WTC11 (cell line): Measurements from ENCODE around the gene FEM1B. TPM values are rescaled to one million over a fixed set of nuclear protein-coding genes. Genes with fewer than 3 reads are reported as not detected.

ENCODE experiments used
- ATAC-seq: fragments of 200-7000 bp; cut with Tn5 transposase; 2 replicates; pipeline ENCODE4 v1.10.0; 2021; ENCODE audit warnings: mild to moderate bottlenecking, moderate library complexity
- CTCF ChIA-PET: fragments of 300-600 bp; sonication (Branson Sonifier 250); formaldehyde crosslinking; loops from one replicate; lab custom pipeline; 2021; ENCODE audit warnings: antibody characterized with exemption; lab: Charles Lee
- POLR2A ChIA-PET: fragments of 350-600 bp; sonication (Branson Sonifier 250); formaldehyde crosslinking; loops from one replicate; lab custom pipeline; 2021; ENCODE audit warnings: antibody characterized with exemption; lab: Charles Lee
- DNase-seq: peaks from one replicate; pipeline ENCODE4 v3.0.0; 2021; ENCODE audit warnings: low spot score
- H3K27ac Mint-ChIP-seq: 2 replicates; pipeline ENCODE4 v1.8.0; 2021; ENCODE audit warnings: mixed read lengths
- H3K27me3 Mint-ChIP-seq: 2 replicates; pipeline ENCODE4 v1.8.0; 2021; ENCODE audit warnings: low read depth, mild to moderate bottlenecking, moderate library complexity, mixed read lengths
- H3K36me3 Mint-ChIP-seq: 2 replicates; pipeline ENCODE4 v1.8.0; 2021; ENCODE audit warnings: mixed read lengths
- H3K4me1 Mint-ChIP-seq: 2 replicates; pipeline ENCODE4 v1.8.0; 2022; ENCODE audit warnings: mixed read lengths
- H3K4me3 Mint-ChIP-seq: 2 replicates; pipeline ENCODE4 v1.8.0; 2021; ENCODE audit warnings: mild to moderate bottlenecking, moderate library complexity, mixed read lengths
- H3K9me3 Mint-ChIP-seq: 2 replicates; pipeline ENCODE4 v1.8.0; 2021; ENCODE audit warnings: mixed read lengths
- CBFB ChIP-seq: sonication (generic); formaldehyde crosslinking; IDR thresholded peaks from 2 replicates; pipeline ENCODE4 v1.8.1; 2022; ENCODE audit warnings: mild to moderate bottlenecking, low read depth, missing genetic modification reagents
- EMX1 ChIP-seq: fragments of 250-450 bp; sonication (Bioruptor Pico); IDR thresholded peaks from 2 replicates; pipeline ENCODE4 v1.8.0; 2021; ENCODE audit warnings: mild to moderate bottlenecking
- ESRRA ChIP-seq: sonication (generic); formaldehyde crosslinking; IDR thresholded peaks from 2 replicates; pipeline ENCODE4 v1.8.1; 2022; ENCODE audit warnings: mild to moderate bottlenecking, missing genetic modification reagents, borderline replicate concordance
- HMGA2 ChIP-seq: fragments of 250-450 bp; sonication (Bioruptor Pico); IDR thresholded peaks from 2 replicates; pipeline ENCODE4 v1.4.0; 2021; ENCODE audit warnings: mild to moderate bottlenecking, moderate library complexity
- JUN ChIP-seq: sonication (generic); formaldehyde crosslinking; IDR thresholded peaks from 2 replicates; pipeline ENCODE4 v1.8.0; 2023; ENCODE audit warnings: mild to moderate bottlenecking, missing genetic modification reagents
- KAT7 ChIP-seq: sonication (generic); formaldehyde crosslinking; IDR thresholded peaks from 2 replicates; pipeline ENCODE4 v1.8.1; 2023; ENCODE audit warnings: missing genetic modification reagents, mild to moderate bottlenecking, borderline replicate concordance
- SOX15 ChIP-seq: fragments of 250-450 bp; sonication (Bioruptor Pico); IDR thresholded peaks from 2 replicates; pipeline ENCODE4 v1.9.0; 2021; ENCODE audit warnings: mild to moderate bottlenecking
- TEAD1 ChIP-seq: sonication (generic); formaldehyde crosslinking; IDR thresholded peaks from 2 replicates; pipeline ENCODE4 v1.8.0; 2022; ENCODE audit warnings: mild to moderate bottlenecking, missing genetic modification reagents
- TP53 ChIP-seq: sonication (generic); formaldehyde crosslinking; IDR thresholded peaks from 2 replicates; pipeline ENCODE4 v1.8.1; 2023; ENCODE audit warnings: mild to moderate bottlenecking, missing genetic modification reagents
- ZBTB21 ChIP-seq: sonication (generic); formaldehyde crosslinking; IDR thresholded peaks from 2 replicates; pipeline ENCODE4 v1.8.1; 2023; ENCODE audit warnings: mild to moderate bottlenecking, missing genetic modification reagents, borderline replicate concordance
- ZNF121 ChIP-seq: sonication (generic); formaldehyde crosslinking; IDR thresholded peaks from 2 replicates; pipeline ENCODE4 v1.8.0; 2023; ENCODE audit warnings: missing genetic modification reagents
- ZNF138 ChIP-seq: sonication (generic); formaldehyde crosslinking; conservative IDR thresholded peaks from 2 replicates; pipeline ENCODE4 v1.8.1; 2022; ENCODE audit warnings: mild to moderate bottlenecking, moderate library complexity, missing genetic modification reagents
- ZNF512 ChIP-seq: sonication (generic); formaldehyde crosslinking; IDR thresholded peaks from 2 replicates; pipeline ENCODE4 v1.8.1; 2022; ENCODE audit warnings: missing genetic modification reagents, borderline replicate concordance
- total RNA-seq: library from RNA; stranded (reverse); gene quantifications from 3 replicates; pipeline ENCODE4 v1.2.3, GENCODE V29; 2021
- TF ChIP-seq, protein P1 (sequence below): fragments of 250-450 bp; sonication (Bioruptor Pico); IDR thresholded peaks from 2 replicates; pipeline ENCODE4 v1.9.0; 2021; ENCODE audit warnings: mild to moderate bottlenecking, borderline replicate concordance
- TF ChIP-seq, protein P2 (sequence below): sonication (generic); formaldehyde crosslinking; IDR thresholded peaks from 2 replicates; pipeline ENCODE4 v1.8.0; 2023; ENCODE audit warnings: mild to moderate bottlenecking, missing genetic modification reagents
- TF ChIP-seq, protein P3 (sequence below): sonication (generic); formaldehyde crosslinking; IDR thresholded peaks from 2 replicates; pipeline ENCODE4 v1.8.1; 2022; ENCODE audit warnings: mild to moderate bottlenecking, moderate library complexity, missing genetic modification reagents

Gene FEM1B
- total RNA-seq, 1 experiment from 2014 or later: 64.8 TPM

- TF ChIP-seq CBFB (no peak), HMGA2 (CRISPR knock-in tag) (no peak), ZBTB21 (CRISPR knock-in tag) (no peak), ZNF138 (CRISPR knock-in tag) (no peak), TEAD1 (CRISPR knock-in tag) (no peak), TP53 (no peak), EMX1 (CRISPR knock-in tag) (no peak), KAT7 (CRISPR knock-in tag) (no peak)
- TF ChIP-seq, protein P1, sequence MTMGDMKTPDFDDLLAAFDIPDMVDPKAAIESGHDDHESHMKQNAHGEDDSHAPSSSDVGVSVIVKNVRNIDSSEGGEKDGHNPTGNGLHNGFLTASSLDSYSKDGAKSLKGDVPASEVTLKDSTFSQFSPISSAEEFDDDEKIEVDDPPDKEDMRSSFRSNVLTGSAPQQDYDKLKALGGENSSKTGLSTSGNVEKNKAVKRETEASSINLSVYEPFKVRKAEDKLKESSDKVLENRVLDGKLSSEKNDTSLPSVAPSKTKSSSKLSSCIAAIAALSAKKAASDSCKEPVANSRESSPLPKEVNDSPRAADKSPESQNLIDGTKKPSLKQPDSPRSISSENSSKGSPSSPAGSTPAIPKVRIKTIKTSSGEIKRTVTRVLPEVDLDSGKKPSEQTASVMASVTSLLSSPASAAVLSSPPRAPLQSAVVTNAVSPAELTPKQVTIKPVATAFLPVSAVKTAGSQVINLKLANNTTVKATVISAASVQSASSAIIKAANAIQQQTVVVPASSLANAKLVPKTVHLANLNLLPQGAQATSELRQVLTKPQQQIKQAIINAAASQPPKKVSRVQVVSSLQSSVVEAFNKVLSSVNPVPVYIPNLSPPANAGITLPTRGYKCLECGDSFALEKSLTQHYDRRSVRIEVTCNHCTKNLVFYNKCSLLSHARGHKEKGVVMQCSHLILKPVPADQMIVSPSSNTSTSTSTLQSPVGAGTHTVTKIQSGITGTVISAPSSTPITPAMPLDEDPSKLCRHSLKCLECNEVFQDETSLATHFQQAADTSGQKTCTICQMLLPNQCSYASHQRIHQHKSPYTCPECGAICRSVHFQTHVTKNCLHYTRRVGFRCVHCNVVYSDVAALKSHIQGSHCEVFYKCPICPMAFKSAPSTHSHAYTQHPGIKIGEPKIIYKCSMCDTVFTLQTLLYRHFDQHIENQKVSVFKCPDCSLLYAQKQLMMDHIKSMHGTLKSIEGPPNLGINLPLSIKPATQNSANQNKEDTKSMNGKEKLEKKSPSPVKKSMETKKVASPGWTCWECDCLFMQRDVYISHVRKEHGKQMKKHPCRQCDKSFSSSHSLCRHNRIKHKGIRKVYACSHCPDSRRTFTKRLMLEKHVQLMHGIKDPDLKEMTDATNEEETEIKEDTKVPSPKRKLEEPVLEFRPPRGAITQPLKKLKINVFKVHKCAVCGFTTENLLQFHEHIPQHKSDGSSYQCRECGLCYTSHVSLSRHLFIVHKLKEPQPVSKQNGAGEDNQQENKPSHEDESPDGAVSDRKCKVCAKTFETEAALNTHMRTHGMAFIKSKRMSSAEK (CRISPR knock-in tag): no peak
- TF ChIP-seq, protein P2, sequence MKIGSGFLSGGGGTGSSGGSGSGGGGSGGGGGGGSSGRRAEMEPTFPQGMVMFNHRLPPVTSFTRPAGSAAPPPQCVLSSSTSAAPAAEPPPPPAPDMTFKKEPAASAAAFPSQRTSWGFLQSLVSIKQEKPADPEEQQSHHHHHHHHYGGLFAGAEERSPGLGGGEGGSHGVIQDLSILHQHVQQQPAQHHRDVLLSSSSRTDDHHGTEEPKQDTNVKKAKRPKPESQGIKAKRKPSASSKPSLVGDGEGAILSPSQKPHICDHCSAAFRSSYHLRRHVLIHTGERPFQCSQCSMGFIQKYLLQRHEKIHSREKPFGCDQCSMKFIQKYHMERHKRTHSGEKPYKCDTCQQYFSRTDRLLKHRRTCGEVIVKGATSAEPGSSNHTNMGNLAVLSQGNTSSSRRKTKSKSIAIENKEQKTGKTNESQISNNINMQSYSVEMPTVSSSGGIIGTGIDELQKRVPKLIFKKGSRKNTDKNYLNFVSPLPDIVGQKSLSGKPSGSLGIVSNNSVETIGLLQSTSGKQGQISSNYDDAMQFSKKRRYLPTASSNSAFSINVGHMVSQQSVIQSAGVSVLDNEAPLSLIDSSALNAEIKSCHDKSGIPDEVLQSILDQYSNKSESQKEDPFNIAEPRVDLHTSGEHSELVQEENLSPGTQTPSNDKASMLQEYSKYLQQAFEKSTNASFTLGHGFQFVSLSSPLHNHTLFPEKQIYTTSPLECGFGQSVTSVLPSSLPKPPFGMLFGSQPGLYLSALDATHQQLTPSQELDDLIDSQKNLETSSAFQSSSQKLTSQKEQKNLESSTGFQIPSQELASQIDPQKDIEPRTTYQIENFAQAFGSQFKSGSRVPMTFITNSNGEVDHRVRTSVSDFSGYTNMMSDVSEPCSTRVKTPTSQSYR: no peak
- TF ChIP-seq, protein P3, sequence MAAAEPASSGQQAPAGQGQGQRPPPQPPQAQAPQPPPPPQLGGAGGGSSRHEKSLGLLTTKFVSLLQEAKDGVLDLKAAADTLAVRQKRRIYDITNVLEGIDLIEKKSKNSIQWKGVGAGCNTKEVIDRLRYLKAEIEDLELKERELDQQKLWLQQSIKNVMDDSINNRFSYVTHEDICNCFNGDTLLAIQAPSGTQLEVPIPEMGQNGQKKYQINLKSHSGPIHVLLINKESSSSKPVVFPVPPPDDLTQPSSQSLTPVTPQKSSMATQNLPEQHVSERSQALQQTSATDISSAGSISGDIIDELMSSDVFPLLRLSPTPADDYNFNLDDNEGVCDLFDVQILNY: no peak
Measured at GRCh38 chr15:68281008-68281407, 3.5 kb downstream of the FEM1B start (continued).

GRCh38 chr15:68283401-68283800 lies 5.9 kb downstream of the FEM1B start:
- Mint-ChIP-seq H3K27me3 (no peaks in the 10 kb centered on the region), H3K4me1 (peaks cover 71% of the 10 kb centered on the region), H3K27ac (no peak overlapping the region), H3K9me3 (peaks cover 9% of the 10 kb centered on the region), H3K36me3 (peaks cover 16% of the 10 kb centered on the region), H3K4me3 (no peak overlapping the region)
- ChIA-PET CTCF (interaction anchor here (0.7 to 3.9 kb wide), 3 partner anchors 22 to 82 kb away, joined by 3 to 28 read pairs (median 3); no protein-coding TSS in a partner anchor), POLR2A (no interaction called here)
- no peak for DNase-seq
- TF ChIP-seq ZNF512 (CRISPR knock-in tag): no peak
- no peak for TF ChIP-seq SOX15 (CRISPR knock-in tag)
- TF ChIP-seq ESRRA (CRISPR knock-in tag): no peak
- TF ChIP-seq JUN (CRISPR knock-in tag): no peak
- TF ChIP-seq ZNF121 (CRISPR knock-in tag): peak; percentile 91
- no peak for ATAC-seq
